Skeletal muscle cell (primary cell): ENCODE results near the gene SLC25A45.
"Not testable (repeated sequence)": the region's sequence is repeated elsewhere in the genome, so short reads cannot be mapped to it uniquely, and the experiment has no call there.

Source experiments
- DNase-seq: peaks from one replicate; pipeline ENCODE4 v3.0.0-alpha.2; 2010; ENCODE audit warnings: low read depth
- H3K4me3 ChIP-seq: 2 replicates; pipeline ENCODE4 v1.5.1; 2011; ENCODE audit warnings: low read depth, mild to moderate bottlenecking, control low read depth, low read length, moderate library complexity

Gene SLC25A45

GRCh38 chr11:65334696-65335295 lies 47.6 kb downstream of the SLC25A45 start:
- H3K4me3 ChIP-seq, result peak overlapping the region; percentile 77
- no peak for DNase-seq

- not testable (repeated sequence) for DNase-seq, H3K4me3 ChIP-seq
Observed at GRCh38 chr11:65332591-65332990, 49.9 kb downstream of the SLC25A45 start.

GRCh38 chr11:65330544-65330943 lies 51.9 kb downstream of the SLC25A45 start:
- H3K4me3 ChIP-seq, result no peak overlapping the region
- no peak for DNase-seq

GRCh38 chr11:65329944-65330403 lies 52.5 kb downstream of the SLC25A45 start:
- no peak overlapping the region for H3K4me3 ChIP-seq
- peak; percentile 73 for DNase-seq

- H3K4me3 ChIP-seq, result no peak overlapping the region
- DNase-seq, result no peak
Observed at GRCh38 chr11:65329478-65329877, 53.0 kb downstream of the SLC25A45 start.

- no peak for DNase-seq
- H3K4me3 ChIP-seq, result no peak overlapping the region
Observed at GRCh38 chr11:65327021-65327420, 55.4 kb downstream of the SLC25A45 start.

GRCh38 chr11:65325435-65325834 lies 57.0 kb downstream of the SLC25A45 start:
- DNase-seq, result no peak

More at GRCh38 chr11:65325435-65325834, 57.0 kb downstream of the SLC25A45 start:
- H3K4me3 ChIP-seq, result no peak overlapping the region
